HCT116 (cell line): ENCODE measurements around the gene DAPK1. TPM values are rescaled to one million over a fixed set of nuclear protein-coding genes. Genes with fewer than 3 reads are reported as not detected.

Experiments
- ATAC-seq: fragments of 200-7000 bp; cut with Tn5 transposase; 2 replicates; pipeline ENCODE4 v1.9.1; 2020; ENCODE audit warnings: mild to moderate bottlenecking, moderate library complexity
- BruUV-seq: library from RNA; stranded (reverse); fragments of 400-500 nt; replicated peaks from 2 replicates; lab custom pipeline; 2021; lab: Mats Ljungman, UMichigan
- CTCF ChIA-PET: fragments of 300-600 bp; sonication (Branson Sonifier 250); formaldehyde crosslinking; loops from one replicate; lab custom pipeline; 2021; ENCODE audit warnings: antibody characterized with exemption; lab: Charles Lee
- POLR2A ChIA-PET: fragments of 300-600, 350-600 bp; sonication (Branson Sonifier 250); formaldehyde crosslinking; loops from one replicate; lab custom pipeline; 2021; ENCODE audit warnings: antibody characterized with exemption; lab: Charles Lee
- RAD21 ChIA-PET, 2 experiments: fragments of 300-600 bp; sonication (Branson Sonifier 250); formaldehyde crosslinking; loops; one replicate each; lab custom pipeline; 2023; ENCODE audit warnings: low total read pairs in 2 of 2; ENCODE audit not compliant: uncharacterized antibody in 2 of 2, unreplicated experiment in 2 of 2, low non-redundant PET in 1 of 2; lab: Charles Lee
- DNase-seq: peaks from one replicate; pipeline ENCODE4 v3.0.0-alpha.2; 2010; ENCODE audit warnings: low read depth, low spot score
- H2AFZ ChIP-seq: fragments of 200-600 bp; shearing (Covaris generic), sonication (generic); 2 replicates; pipeline ENCODE4 v1.6.1; 2017; ENCODE audit warnings: low read depth, mixed run types, mixed read lengths, antibody characterized with exemption, low read length; ENCODE audit not compliant: poor library complexity, severe bottlenecking
- H3K27ac ChIP-seq: 2 replicates; pipeline ENCODE4 v1.5.1; 2012; ENCODE audit warnings: low read depth, low read length
- H3K27me3 ChIP-seq: fragments of 200-600 bp; sonication (generic); 2 replicates; pipeline ENCODE4 v1.6.1; 2016; ENCODE audit warnings: mixed run types, low read length, mixed read lengths; ENCODE audit not compliant: insufficient read depth
- H3K36me3 ChIP-seq, 2 experiments: fragments of 200-500 bp in 1 of 2; fragments of 200-600 bp in 1 of 2; sonication (Bioruptor generic) in 1 of 2; sonication (generic) in 1 of 2; 2 replicates each; pipeline versions ENCODE4 v1.5.1 to v1.6.1; 2014 to 2016; ENCODE audit warnings: low read length in 2 of 2, inconsistent platforms in 1 of 2, mixed read lengths in 1 of 2, mixed run types in 1 of 2; ENCODE audit not compliant: insufficient read depth in 2 of 2, control insufficient read depth in 1 of 2
- H3K4me1 ChIP-seq, 2 experiments: fragments of 200-600 bp in 1 of 2; sonication (generic) in 1 of 2; 2 replicates each; pipeline versions ENCODE4 v1.5.1 to v1.6.1; 2012 to 2017; ENCODE audit warnings: low read length in 2 of 2, inconsistent platforms in 1 of 2, mild to moderate bottlenecking in 1 of 2, mixed read lengths in 1 of 2, mixed run types in 1 of 2, moderate library complexity in 1 of 2; ENCODE audit not compliant: insufficient read depth in 2 of 2, control insufficient read depth in 1 of 2
- H3K4me2 ChIP-seq: fragments of 200-600 bp; sonication (generic); 2 replicates; pipeline ENCODE4 v1.6.1; 2017; ENCODE audit warnings: mixed run types, low read length, mixed read lengths
- H3K4me3 ChIP-seq, 2 experiments: fragments of 200-600 bp in 1 of 2; sonication (generic) in 1 of 2; replicated peaks in 1 of 2; 2 replicates each; pipeline ENCODE4 v1.5.1; 2011 to 2016; ENCODE audit warnings: low read length in 2 of 2, control low read depth in 1 of 2, low read depth in 1 of 2, mild to moderate bottlenecking in 1 of 2, mixed read lengths in 1 of 2, mixed run types in 1 of 2
- H3K79me2 ChIP-seq: fragments of 200-600 bp; sonication (generic); 2 replicates; pipeline ENCODE4 v1.6.1; 2017; ENCODE audit warnings: mild to moderate bottlenecking, mixed run types, low read length, moderate library complexity, mixed read lengths; ENCODE audit not compliant: insufficient read depth
- H3K9ac ChIP-seq: fragments of 200-600 bp; sonication (generic); 2 replicates; pipeline ENCODE4 v1.6.1; 2016; ENCODE audit warnings: low read length, mixed read lengths
- H3K9me2 ChIP-seq: fragments of 200-600 bp; sonication (generic), shearing (Covaris generic); 2 replicates; pipeline ENCODE4 v1.6.1; 2017; ENCODE audit warnings: mixed run types, mild to moderate bottlenecking, moderate library complexity; ENCODE audit not compliant: insufficient read depth
- H3K9me3 ChIP-seq, 2 experiments: fragments of 200-500 bp in 1 of 2; fragments of 200-600 bp in 1 of 2; sonication (Bioruptor generic) in 1 of 2; sonication (generic) in 1 of 2; 2 replicates each; pipeline ENCODE4 v1.6.1; 2014 to 2017; ENCODE audit warnings: low read length in 2 of 2, mixed read lengths in 2 of 2, inconsistent platforms in 1 of 2, low read depth in 1 of 2, mild to moderate bottlenecking in 1 of 2, mixed run types in 1 of 2, moderate library complexity in 1 of 2; ENCODE audit not compliant: control insufficient read depth in 1 of 2, insufficient read depth in 1 of 2
- H4K20me1 ChIP-seq: fragments of 200-600 bp; sonication (generic), shearing (Covaris generic); 2 replicates; pipeline ENCODE4 v1.6.1; 2017; ENCODE audit warnings: mixed run types, mild to moderate bottlenecking, moderate library complexity; ENCODE audit not compliant: insufficient read depth
- CBX3 ChIP-seq: IDR thresholded peaks from 2 replicates; pipeline ENCODE4 v1.6.1; 2012; ENCODE audit warnings: low read depth
- CEBPB ChIP-seq: IDR thresholded peaks from 2 replicates; pipeline ENCODE4 v1.6.1; 2012; ENCODE audit warnings: low read depth
- EGR1 ChIP-seq: IDR thresholded peaks from 2 replicates; pipeline ENCODE4 v1.6.1; 2012; ENCODE audit warnings: low read depth
- EZH2 ChIP-seq: fragments of 200-600 bp; sonication (generic); IDR thresholded peaks from 2 replicates; pipeline ENCODE4 v1.6.1; 2017; ENCODE audit warnings: antibody characterized with exemption, mixed run types
- JUND ChIP-seq: IDR thresholded peaks from 2 replicates; pipeline ENCODE4 v1.6.1; 2012
- MAX ChIP-seq: IDR thresholded peaks from 2 replicates; pipeline ENCODE4 v1.6.1; 2012
- REST ChIP-seq: IDR thresholded peaks from 2 replicates; pipeline ENCODE4 v1.6.1; 2012; ENCODE audit warnings: low read depth
- SIN3A ChIP-seq: IDR thresholded peaks from 2 replicates; pipeline ENCODE4 v1.6.1; 2012; ENCODE audit warnings: low read depth
- YY1 ChIP-seq: IDR thresholded peaks from 2 replicates; pipeline ENCODE4 v1.6.1; 2011; ENCODE audit warnings: low read length, low read depth, moderate library complexity, mild to moderate bottlenecking; ENCODE audit not compliant: insufficient replicate concordance; ENCODE audit errors: extremely low read depth
- ZNF274 ChIP-seq: fragments of 200-500 bp; sonication (Bioruptor generic); IDR thresholded peaks from 2 replicates; pipeline ENCODE4 v1.6.1; 2014; ENCODE audit warnings: mild to moderate bottlenecking, low read depth, low read length, inconsistent platforms
- intact Hi-C: fragments of 100-400 bp; cut with micrococcal nuclease; formaldehyde crosslinking; loops from 2 replicates; pipeline ENCODE4 v1.10.0; 2022
- total RNA-seq: library from RNA; stranded (reverse); gene quantifications from one replicate; pipeline ENCODE4 v1.2.1, GENCODE V29; 2021; ENCODE audit not compliant: unreplicated experiment
- TF ChIP-seq, protein P1 (sequence below): IDR thresholded peaks from 2 replicates; pipeline ENCODE4 v1.6.1; 2012

DAPK1 gene
- total RNA-seq, 1 experiment from 2014 or later: 5.6 TPM

GRCh38 chr9:87503927-87504326, 6.3 kb downstream of the DAPK1 start:
- no peak for ATAC-seq
- no peak overlapping the region for H3K27ac ChIP-seq
- BruUV-seq: no TSS peak

More at GRCh38 chr9:87503927-87504326, 6.3 kb downstream of the DAPK1 start:
- Histone ChIP-seq H3K4me3 (no peak overlapping the region), H3K4me2 (no peak overlapping the region), H3K4me1 (peaks cover 3 to 16% of the 10 kb centered on the region in 2 experiments; a peak in 3 of 4 replicates)
- no peak for DNase-seq
- ChIA-PET RAD21 (no interaction called here), POLR2A (no interaction called here)
- intact Hi-C loops: no loop called here
- TF ChIP-seq EGR1 (no peak), MAX (no peak), JUND (no peak), EZH2 (no peak), CBX3 (no peak), REST (no peak), SIN3A (no peak), ZNF274 (no peak), CEBPB (no peak), YY1 (no peak)
- TF ChIP-seq, protein P1, sequence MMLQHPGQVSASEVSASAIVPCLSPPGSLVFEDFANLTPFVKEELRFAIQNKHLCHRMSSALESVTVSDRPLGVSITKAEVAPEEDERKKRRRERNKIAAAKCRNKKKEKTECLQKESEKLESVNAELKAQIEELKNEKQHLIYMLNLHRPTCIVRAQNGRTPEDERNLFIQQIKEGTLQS: no peak
- TF ChIP-seq, all 23 proteins: peak for 0
- H3K79me2 ChIP-seq: no peaks in the 10 kb centered on the region
- H3K9ac ChIP-seq: no peak overlapping the region
- no peaks in the 10 kb centered on the region for H3K9me2 ChIP-seq
- no peaks in the 10 kb centered on the region for H3K36me3 ChIP-seq
- no peaks in the 10 kb centered on the region for H4K20me1 ChIP-seq
- H3K27me3 ChIP-seq: no peaks in the 10 kb centered on the region
- CTCF ChIA-PET: no interaction called here
- H2AFZ ChIP-seq: no peak overlapping the region
- no peaks in the 10 kb centered on the region for H3K9me3 ChIP-seq
